GM10847 (cell line): Measurements from ENCODE around the gene GRIK2.

Experiments
- POLR2A ChIP-seq: IDR thresholded peaks from 2 replicates; pipeline ENCODE4 v1.6.1; 2011; ENCODE audit not compliant: insufficient read length; ENCODE audit errors: extremely low read depth

GRIK2 gene

DNA sequence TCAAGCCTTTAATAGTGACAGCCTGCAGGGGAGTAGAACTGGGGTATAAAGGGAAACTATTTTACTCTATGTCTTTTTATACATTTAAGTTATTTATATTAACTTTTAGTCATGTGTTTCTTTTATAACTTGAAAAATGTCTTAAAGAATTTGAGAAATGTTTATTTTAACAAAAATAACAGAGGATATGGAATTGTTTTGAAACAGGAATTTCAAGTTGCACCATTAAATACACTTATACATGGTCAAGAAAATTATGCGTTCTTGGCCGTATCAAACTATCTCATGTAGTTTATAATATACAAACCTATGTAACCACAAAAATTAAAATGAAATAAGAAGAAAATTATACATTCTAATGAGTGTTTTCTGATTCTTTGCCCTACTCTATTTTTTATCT is 282.7 kb downstream of the GRIK2 start:
- no peak for TF ChIP-seq POLR2A

DNA sequence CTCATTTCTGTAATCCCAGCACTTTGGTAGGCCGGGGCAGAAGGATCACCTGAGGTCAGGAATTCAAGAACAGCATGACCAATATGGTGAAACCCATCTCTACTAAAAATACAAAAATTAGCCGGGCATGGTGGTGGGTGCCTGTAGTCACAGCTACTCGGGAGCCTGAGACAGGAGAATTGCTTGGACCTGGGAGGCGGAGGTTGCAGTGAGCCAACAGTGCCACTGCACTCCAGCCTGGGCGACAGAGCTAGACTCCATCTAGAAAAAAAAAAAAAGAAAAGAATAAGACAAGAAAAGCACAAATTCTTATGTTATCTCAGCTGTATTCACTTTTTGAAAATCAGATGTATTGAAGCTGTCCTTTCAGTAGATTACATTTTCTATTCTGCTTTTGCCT is 289.4 kb downstream of the GRIK2 start:
- no peak for TF ChIP-seq POLR2A

DNA sequence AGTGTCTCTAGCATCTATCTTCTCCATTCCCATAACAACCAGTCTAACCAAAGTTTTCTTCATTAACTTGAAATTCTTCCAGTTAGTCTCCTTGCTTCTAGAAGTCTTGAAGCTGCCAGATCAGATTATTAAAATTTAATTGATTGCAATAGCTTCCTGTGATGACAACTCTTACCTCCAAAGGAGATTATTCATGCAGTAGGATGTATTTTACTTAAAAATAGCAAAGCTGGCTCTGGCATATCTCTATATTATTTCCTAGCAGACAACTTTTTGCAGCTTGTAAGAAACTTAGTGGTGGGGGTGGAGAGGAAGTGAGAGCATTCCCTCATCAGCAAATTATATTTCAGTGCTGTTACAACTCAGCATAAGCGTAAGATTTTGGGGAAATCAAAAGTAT is 290.4 kb downstream of the GRIK2 start:
- no peak for TF ChIP-seq POLR2A

DNA sequence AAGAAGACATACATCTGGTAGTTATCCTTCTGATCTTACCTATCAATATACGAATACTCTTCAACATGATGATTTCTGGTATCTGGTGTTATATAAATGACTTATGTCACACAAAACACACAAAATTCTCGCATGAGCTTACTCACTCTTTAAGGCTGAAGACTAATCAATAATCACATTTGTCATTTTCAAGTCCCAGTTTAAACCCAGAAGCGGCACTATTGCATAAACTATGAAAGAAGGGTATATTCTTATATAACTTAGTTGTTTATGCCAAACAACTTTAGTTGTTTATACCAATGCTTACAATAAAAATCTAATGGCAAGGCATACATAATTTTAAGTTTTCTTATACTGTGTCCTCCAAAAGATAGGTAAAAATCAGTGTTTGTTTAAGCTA is 293.1 kb downstream of the GRIK2 start:
- TF ChIP-seq POLR2A, result no peak

DNA sequence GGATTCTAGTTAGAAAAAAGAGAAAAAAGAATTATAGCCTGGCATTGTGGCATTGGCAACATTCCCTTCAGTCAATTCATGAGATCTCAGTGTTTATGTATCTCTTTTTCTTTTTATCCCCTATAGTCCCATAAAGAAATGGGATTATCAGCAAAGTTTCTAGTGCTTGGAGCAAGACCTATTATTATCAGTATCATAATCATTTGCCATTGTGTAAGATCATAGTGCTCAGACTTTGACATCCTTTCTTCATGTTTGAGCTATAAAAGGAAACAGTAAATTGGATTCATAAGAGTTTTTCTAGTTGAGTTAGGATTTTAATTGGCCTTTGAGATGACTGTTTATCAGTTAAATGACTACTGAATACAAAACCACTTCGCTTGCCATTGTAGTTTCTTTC is 295.6 kb downstream of the GRIK2 start:
- TF ChIP-seq POLR2A, result no peak

DNA sequence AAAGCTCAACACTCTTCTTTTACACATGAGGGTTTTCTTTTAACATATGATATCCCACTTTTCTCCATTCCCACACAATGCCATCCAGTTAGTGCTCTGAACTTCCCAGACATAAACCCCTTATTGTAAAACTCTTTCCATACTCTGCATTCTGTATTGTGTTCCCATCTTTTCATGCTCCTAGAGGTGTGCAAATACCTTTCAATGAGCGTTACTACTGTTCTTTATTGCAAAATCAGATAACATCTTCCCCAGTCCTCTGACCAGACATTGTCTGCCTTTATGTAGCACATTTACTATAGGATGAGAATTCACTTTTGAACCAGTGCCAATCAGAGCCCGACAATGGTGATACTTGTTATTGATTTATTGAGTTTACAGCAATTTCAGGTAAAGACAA is 296.2 kb downstream of the GRIK2 start:
- no peak for TF ChIP-seq POLR2A

DNA sequence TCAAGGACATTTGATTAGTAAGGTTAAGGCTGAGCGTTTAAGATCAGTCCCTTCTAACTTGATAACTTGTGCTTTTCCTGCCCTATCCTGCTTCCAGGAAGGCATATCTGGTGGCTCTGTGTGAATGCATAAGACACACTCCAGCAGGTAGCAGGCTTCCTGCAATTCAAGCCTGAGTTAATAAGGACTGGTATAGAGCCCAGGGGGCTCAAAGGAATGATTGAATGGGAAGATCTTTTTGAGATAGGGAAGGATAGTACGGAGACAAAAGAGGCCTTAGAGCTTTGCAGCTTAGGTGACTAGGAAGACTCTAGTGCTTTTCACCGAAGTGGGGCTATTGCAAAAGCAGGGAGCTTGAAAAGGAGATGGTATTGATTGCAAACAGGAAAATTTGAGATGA is 307.1 kb downstream of the GRIK2 start:
- no peak for TF ChIP-seq POLR2A

DNA sequence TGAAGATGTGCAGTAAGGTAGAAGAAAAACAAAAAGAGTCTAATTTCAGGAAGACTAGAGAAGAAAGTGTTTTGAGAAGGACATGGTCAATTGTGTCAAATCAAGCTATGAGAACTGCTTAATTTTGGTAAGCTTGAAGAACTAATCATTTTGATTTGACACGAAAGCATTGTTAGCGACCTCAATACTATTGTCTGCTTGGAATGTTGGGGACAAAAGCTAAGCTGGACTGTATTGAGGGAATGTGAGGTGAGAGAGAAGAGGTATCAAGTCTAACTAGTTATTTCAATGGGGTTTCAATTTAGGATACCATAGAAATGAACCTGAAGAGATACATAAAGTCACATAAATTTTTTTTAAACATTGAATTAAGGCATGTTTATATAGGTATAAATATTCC is 309.8 kb downstream of the GRIK2 start:
- TF ChIP-seq POLR2A, result no peak

DNA sequence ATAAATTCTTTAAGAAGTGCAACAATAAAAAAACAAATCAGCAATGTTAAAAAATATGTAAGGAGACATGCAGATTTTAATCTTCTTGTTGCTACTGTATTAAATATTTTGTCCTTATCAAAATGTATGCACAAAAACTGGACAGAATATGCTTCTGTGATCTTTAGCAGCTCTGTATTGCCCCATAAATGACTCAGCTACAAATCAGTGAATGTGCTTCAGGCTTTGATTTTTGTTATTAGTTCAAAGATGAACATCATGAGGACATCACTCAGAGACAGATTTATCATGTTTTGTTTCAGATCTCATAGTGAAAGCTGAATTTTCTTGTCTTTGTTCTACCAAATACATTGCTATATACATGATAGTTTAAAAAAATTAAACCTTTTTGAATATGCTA is 312.4 kb downstream of the GRIK2 start:
- TF ChIP-seq POLR2A, result no peak

DNA sequence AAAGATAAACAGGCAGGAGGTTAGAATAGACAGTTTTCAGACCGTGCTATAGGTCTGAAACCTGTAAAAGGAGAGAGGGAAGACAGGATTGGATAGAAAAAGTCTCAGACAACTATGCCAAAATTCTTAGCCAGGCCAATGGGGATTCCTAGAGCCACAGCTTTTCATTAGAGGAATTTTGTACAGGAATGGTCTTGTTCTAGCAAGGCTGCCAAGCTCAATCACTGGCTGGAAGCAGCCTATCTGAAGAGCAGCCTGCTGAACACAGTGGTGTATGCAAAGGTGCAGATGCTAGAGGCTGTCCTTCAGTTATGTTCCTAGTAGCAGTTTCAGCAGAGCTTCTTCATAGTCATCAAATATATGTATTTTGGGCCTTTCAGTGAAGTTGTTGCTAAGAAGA is 313.1 kb downstream of the GRIK2 start:
- no peak for TF ChIP-seq POLR2A

DNA sequence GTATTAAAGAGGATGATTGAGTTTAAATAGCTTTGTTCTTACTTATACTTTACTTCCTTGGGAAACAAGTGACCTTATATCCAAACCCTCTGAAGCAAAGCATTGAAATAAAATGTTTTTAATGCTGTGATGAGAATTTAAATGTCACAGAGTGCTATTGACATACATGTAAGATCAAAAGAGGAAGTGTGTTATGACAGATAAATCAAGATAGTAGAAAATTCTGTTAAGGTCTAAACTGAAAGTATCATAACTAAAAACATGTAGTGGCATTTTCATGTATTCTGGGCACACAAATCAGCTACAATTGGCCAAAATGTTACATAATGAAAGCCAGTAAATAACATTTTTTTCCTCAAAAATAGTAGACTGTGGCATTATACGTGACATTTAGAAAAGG is 318.0 kb downstream of the GRIK2 start:
- no peak for TF ChIP-seq POLR2A

DNA sequence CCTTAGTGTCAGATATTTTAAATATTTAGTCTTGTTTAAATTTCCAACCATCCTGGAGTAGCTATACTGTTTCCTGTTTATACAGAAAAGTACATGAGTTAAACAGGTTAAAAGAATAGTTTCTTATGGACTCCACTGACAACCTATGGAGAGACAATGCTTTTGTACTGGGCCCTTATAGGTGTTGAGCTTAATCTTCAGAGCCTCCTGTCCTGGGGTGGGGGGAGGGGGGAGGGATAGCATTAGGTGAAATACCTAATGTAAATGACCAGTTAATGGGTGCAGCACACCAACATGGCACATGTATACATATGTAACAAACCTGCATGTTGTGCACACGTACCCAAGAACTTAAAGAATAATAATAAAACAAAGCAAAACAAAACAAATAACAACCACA is 322.9 kb downstream of the GRIK2 start:
- TF ChIP-seq POLR2A, result no peak

DNA sequence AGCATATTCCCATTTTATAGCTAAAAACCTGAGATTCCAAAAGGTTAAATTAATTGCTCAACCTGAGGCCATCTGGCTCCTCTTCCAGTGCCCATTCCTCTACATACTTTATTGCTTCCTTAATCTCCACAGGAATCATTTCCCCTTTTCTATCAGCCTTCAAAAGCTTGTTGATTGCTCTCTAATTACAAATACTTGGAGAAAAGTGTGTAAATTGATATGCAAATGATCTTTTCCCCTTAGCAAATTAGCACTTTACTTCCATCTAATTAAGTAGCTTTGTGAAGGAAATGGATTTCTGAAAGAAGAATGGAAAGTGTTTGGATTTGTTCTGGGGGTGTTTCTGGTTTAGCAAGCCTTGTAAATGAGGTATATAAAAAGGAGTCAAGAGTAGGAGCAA is 323.3 kb downstream of the GRIK2 start:
- TF ChIP-seq POLR2A, result no peak

DNA sequence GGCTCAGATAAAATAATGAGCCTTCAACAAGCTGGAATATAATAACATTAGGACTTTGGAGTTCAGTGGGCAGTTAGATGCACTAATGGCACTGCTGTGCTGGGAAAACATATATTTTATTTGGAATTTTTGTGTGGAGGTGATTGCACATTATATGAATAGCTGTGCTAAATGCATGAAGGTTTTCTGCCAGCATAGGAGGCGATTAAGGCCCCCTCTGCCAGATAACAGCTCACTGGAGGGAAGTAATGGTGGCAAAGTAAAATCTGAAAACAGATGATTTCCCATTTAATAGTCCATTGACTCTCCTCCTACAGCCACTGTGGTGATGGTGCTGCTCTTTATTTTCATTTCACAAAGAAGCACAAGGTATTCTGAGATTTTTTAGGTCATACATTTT is 326.0 kb downstream of the GRIK2 start:
- TF ChIP-seq POLR2A, result no peak

DNA sequence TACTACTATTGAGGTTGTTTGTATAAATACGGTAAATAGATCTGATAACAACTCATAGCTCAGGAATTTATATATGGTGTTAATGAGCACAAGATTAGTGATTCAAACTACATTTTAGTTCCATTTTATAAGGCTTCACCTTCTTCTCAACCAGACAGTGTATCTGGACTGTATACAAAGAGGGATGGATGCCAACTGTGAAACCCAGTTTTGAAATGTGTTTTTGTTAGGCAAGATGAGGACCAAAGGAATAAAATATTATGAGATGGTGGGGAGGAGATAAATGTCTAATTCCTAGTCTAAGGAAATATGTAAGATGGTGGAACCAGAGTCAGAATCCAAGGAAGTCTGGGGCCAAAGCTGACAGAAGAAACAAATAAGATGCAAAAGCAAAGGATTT is 329.0 kb downstream of the GRIK2 start:
- TF ChIP-seq POLR2A, result no peak

DNA sequence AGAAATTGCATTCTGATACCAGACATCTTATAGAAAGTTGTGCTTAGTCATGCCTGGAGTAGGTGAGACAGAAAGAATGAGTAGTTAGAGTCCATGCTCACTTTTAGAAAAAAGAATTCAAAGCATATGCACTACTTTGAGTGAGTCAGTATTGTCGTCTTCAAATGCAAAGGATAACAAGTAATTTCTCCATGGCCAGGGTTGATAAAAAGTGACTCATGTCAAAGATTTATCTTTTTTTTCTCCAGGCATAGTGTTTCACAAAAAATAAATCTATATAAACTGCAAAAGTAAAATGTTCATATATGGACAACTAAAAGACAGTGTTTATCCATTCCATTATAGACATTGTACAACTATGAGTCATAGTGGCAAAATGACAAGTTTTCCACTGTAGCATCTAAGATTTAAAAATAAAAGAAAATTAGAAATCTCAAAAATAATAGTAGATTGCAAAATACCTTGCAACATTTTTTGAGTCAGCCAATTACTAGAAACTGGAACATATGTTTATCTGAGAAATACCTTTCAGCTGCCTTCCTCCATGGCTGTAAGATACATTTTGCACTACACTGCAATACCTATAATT is 329.6 kb downstream of the GRIK2 start:
- TF ChIP-seq POLR2A, result no peak

DNA sequence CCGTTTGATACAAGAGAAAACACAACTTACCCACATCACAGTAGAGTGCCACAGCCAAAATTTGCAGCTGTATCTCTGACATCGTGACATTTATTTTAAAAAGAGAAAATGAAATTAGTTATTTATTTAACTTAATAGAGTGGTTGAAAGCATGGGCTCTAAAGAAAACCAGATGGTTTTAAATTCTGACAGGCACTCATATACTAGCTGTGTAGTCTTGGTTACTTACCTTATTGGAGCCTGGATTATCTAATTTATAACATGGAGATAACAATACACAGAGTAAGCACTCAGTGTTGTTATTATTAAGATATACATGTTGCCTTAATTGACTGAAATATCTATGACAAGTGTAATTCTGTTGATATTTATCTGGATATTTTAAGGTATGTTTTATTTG is 334.9 kb downstream of the GRIK2 start:
- no peak for TF ChIP-seq POLR2A

DNA sequence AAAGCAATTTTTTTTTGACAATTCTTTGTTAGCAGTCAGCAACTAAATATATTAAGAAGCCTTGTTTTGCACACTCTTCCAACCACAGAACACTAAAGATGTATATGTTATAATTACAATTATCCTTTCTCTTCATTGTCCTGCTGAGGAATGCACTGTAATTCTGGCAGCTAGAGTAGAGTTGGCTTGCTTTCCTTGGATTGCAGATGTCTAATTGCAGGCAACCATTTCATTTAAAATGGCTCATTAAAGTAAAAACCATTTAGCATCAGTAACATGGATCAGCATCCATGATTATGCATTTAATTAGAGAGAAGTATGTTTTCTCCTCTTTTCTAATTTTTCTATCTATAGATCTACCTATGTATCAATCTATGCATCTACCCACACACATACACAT is 335.4 kb downstream of the GRIK2 start:
- TF ChIP-seq POLR2A, result no peak
